OCI-LY1 (cell line): ENCODE measurements around the gene L3HYPDH.

Source experiments
- CTCF ChIP-seq: fragments of 200-600 bp; sonication (generic), shearing (Covaris generic); IDR thresholded peaks from 2 replicates; pipeline ENCODE4 v1.5.1; 2017; ENCODE audit warnings: mild to moderate bottlenecking, antibody characterized with exemption, low read length, moderate library complexity, mixed read lengths
- EZH2 ChIP-seq: fragments of 200-600 bp; sonication (generic), shearing (Covaris generic); IDR thresholded peaks from 2 replicates; pipeline ENCODE4 v1.8.0; 2017; ENCODE audit warnings: borderline replicate concordance, mixed run types, mild to moderate bottlenecking, antibody characterized with exemption, low read length, moderate library complexity, mixed read lengths

DNA sequence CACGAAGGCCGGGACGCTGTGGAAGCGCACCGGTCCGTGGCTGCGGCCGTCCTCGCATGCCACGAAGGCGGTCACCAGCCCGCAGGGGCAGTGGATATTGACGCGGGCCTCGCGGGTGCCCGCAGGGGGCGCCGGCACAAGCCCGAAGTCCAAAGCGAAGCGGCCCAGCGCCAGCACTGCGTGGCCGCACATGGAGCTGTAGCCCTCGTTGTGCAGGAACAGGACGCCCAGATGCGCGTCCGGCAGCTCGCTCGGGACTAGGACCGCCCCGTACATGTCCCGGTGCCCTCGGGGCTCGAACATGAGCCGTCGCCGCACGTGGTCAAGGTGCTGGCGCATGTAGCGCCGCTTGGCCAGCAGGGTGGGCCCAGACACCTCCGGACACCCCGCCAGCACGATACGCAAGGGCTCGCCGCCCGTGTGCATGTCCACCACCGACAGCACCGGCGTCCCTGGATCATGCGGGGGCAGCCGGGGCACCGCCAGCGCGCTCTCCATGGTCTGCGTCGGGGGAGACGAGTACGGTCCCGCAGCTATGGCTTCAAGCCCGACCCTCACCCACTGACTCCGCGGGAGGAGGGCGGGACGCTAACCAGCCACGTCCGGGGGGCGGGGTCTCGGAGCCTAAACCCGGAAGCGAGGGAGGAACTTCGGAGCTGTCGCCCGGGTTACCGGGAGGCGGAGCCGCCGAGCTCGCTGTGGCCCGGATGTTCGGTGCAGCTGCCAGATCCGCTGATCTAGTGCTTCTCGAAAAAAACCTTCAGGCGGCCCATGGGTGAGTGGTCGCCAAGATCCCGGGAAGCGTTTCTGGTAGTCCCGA lies at the start of gene L3HYPDH, which contains the start of gene JKAMP:
- TF ChIP-seq CTCF = peak; percentile 67
- no peak for TF ChIP-seq EZH2
